Measurements from ENCODE around the gene DNASE1.

DNA sequence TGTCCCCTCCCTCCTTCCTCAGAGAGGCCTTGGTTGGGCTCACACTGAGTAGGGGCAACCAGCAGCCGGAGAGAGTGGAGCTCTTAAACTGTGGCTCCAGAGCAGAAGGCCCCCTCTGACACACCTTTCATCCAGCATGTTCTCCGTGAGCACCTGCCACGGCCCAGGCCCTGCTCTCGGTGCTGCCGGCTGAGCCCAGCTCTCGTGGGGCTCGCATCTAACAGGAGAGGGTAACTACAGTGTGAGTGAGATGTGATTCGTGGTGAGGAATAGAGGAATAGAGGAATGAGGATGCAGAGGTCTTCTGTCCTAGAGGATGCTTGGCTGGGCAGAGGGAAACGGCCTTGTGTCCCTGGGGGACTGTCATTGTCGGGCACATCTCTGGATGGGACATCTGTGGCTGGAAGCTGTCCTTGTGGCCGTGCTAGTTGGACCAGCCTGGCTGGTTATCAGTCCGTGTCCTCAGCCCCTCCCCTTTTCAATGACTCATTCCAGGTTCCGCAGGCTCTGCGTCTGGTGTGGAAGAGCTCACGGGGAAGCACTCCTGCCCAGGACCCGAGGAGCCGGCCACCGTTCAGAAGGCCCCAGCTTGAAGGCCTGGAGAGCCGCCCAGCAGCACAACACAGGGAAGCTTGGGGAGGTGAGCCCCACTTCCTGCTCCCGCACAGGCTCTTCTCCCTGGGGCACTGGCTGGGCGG is 11.9 kb upstream of the DNASE1 start:
- TF ChIP-seq CTCF (IDR thresholded peaks at IDR 0.05), result no peak
- peak in 1 of 2 donors; percentile 60 for TF ChIP-seq POLR2A (IDR thresholded peaks at IDR 0.05)
